OCI-LY3 (cell line): ENCODE measurements around the gene CEACAM1.
"Not testable (repeated sequence)": the region's sequence is repeated elsewhere in the genome, so short reads cannot be mapped to it uniquely, and the experiment has no call there.

Source experiments
- H2AFZ ChIP-seq: fragments of 200-600, 300-600 bp; shearing (Covaris generic); 2 replicates; pipeline ENCODE4 v1.6.0; 2014; ENCODE audit warnings: antibody characterized with exemption, low read depth, low read length
- H3K27ac ChIP-seq: fragments of 200-600, 300-600 bp; sonication (generic); 2 replicates; pipeline ENCODE4 v1.5.1; 2014; ENCODE audit warnings: mild to moderate bottlenecking, low read length, moderate library complexity, mixed read lengths
- H3K27me3 ChIP-seq: fragments of 200-600, 300-600 bp; sonication (generic); 2 replicates; pipeline ENCODE4 v1.6.1; 2014; ENCODE audit warnings: low read depth, low read length, mixed read lengths
- H3K36me3 ChIP-seq: fragments of 200-600, 300-600 bp; sonication (generic); replicated peaks from 2 replicates; pipeline ENCODE3; 2014; ENCODE audit warnings: low read depth, low read length, mixed read lengths
- H3K4me1 ChIP-seq: fragments of 300-600, 200-600 bp; sonication (generic); 2 replicates; pipeline ENCODE4 v1.6.1; 2014; ENCODE audit warnings: low read length, mixed read lengths
- H3K4me2 ChIP-seq: fragments of 200-600, 300-600 bp; sonication (generic); 2 replicates; pipeline ENCODE4 v1.6.1; 2014; ENCODE audit warnings: low read length, mixed read lengths
- H3K4me3 ChIP-seq: fragments of 300-600, 200-600 bp; sonication (generic); 2 replicates; pipeline ENCODE4 v1.5.1; 2014; ENCODE audit warnings: antibody characterized with exemption, mild to moderate bottlenecking, low read length, moderate library complexity
- H3K79me2 ChIP-seq: fragments of 300-600, 200-600 bp; shearing (Covaris generic); 2 replicates; pipeline ENCODE4 v1.6.1; 2014; ENCODE audit warnings: mild to moderate bottlenecking, low read length, mixed read lengths
- H3K9ac ChIP-seq: fragments of 300-600, 200-600 bp; shearing (Covaris generic); 2 replicates; pipeline ENCODE4 v1.6.0; 2014; ENCODE audit warnings: mild to moderate bottlenecking, low read length, moderate library complexity
- H3K9me3 ChIP-seq: fragments of 200-600, 300-600 bp; shearing (Covaris generic); 2 replicates; pipeline ENCODE4 v1.6.1; 2014; ENCODE audit warnings: low read length, mixed read lengths; ENCODE audit not compliant: insufficient read depth
- H4K20me1 ChIP-seq: fragments of 200-600, 300-600 bp; sonication (generic); 2 replicates; pipeline ENCODE4 v1.6.1; 2016; ENCODE audit warnings: low read length, mixed read lengths; ENCODE audit not compliant: insufficient read depth
- EZH2phosphoT487 ChIP-seq: fragments of 200-600 bp; shearing (Covaris generic); IDR thresholded peaks from 2 replicates; pipeline ENCODE4 v1.6.1; 2018; ENCODE audit warnings: antibody characterized with exemption, mixed run types, low read depth
- TF ChIP-seq, protein P1 (sequence below): fragments of 200-600, 300-600 bp; sonication (generic); IDR thresholded peaks from 2 replicates; pipeline ENCODE4 v1.5.1; 2014; ENCODE audit warnings: antibody characterized with exemption, low read length, low read depth

The CEACAM1 gene

DNA sequence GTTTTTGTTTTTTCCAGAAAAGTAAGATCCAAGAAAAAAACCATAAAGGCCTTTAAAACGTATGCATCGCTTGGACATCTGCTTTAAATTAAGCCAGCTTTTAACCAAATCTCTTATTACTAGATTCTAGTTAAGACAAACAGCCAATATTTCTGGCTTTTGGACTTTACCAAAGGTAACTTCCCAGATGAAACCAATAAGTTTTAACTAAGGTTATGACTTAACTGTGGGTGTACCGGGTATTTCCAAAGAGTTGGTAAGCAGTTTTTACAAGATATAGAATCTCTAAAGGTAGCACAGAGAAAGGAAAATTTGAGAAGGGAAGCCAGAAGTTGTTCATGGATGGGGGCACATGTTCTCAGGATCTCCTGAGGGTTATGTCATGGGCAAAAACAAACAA, 34.0 kb downstream of the CEACAM1 start:
- H4K20me1 ChIP-seq: no peaks in the 10 kb centered on the region
- TF ChIP-seq EZH2phosphoT487: no peak
- no peaks in the 10 kb centered on the region for H3K27me3 ChIP-seq
- H2AFZ ChIP-seq: no peak overlapping the region
- no peak overlapping the region for H3K9ac ChIP-seq
- no peak overlapping the region for H3K27ac ChIP-seq
- no peaks in the 10 kb centered on the region for H3K9me3 ChIP-seq
- H3K4me2 ChIP-seq: no peak overlapping the region
- H3K36me3 ChIP-seq: no peaks in the 10 kb centered on the region
- no peaks in the 10 kb centered on the region for H3K79me2 ChIP-seq
- no peak overlapping the region for H3K4me3 ChIP-seq
- H3K4me1 ChIP-seq: peaks cover 26% of the 10 kb centered on the region

DNA sequence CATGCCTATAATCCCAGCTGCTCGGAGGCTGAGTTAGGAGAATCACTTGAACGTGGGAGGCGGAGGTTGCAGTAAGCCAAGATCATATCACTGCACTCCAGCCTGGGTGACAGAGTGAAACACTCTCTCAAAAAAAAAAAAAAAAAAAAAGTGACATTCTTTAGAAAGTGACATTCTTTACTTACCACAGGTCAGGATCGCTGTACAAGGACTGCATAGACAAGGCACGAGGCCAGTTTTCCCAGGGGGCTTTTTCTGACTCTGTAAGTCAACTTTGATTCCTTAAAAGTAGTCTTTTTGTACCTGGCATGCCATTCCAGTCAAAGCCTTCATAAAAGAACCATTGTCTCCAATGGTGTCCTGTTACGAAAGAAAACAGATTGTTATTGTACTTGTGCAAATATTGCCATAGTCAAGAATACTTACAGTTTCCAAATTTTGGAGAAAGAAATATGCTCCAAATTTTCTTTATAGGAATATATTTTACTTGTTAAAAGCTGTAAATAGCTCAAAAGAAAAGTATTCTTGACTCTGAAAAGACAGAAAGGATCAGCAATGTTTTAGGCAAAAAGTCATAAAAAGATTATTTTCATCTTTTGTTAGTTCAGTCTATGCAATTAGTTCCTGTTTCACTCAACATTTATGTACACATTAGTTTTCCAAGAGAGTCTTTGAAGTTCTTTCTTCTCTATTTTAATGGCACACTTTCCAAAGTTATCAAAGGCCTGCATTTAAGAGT, 39.3 kb downstream of the CEACAM1 start:
- no peaks in the 10 kb centered on the region for H3K36me3 ChIP-seq
- no peaks in the 10 kb centered on the region for H3K4me1 ChIP-seq
- no peak overlapping the region for H3K4me3 ChIP-seq
- no peaks in the 10 kb centered on the region for H3K79me2 ChIP-seq
- no peak for TF ChIP-seq EZH2phosphoT487
- TF ChIP-seq, protein P1, sequence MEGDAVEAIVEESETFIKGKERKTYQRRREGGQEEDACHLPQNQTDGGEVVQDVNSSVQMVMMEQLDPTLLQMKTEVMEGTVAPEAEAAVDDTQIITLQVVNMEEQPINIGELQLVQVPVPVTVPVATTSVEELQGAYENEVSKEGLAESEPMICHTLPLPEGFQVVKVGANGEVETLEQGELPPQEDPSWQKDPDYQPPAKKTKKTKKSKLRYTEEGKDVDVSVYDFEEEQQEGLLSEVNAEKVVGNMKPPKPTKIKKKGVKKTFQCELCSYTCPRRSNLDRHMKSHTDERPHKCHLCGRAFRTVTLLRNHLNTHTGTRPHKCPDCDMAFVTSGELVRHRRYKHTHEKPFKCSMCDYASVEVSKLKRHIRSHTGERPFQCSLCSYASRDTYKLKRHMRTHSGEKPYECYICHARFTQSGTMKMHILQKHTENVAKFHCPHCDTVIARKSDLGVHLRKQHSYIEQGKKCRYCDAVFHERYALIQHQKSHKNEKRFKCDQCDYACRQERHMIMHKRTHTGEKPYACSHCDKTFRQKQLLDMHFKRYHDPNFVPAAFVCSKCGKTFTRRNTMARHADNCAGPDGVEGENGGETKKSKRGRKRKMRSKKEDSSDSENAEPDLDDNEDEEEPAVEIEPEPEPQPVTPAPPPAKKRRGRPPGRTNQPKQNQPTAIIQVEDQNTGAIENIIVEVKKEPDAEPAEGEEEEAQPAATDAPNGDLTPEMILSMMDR: no peak
- no peaks in the 10 kb centered on the region for H4K20me1 ChIP-seq
- peaks cover 6% of the 10 kb centered on the region; the same call in 1 of the 2 replicates for H3K27me3 ChIP-seq
- no peaks in the 10 kb centered on the region for H3K9me3 ChIP-seq
- H3K9ac ChIP-seq: no peak overlapping the region
- H3K27ac ChIP-seq: no peak overlapping the region
- no peak overlapping the region for H3K4me2 ChIP-seq
- H2AFZ ChIP-seq: no peak overlapping the region

DNA sequence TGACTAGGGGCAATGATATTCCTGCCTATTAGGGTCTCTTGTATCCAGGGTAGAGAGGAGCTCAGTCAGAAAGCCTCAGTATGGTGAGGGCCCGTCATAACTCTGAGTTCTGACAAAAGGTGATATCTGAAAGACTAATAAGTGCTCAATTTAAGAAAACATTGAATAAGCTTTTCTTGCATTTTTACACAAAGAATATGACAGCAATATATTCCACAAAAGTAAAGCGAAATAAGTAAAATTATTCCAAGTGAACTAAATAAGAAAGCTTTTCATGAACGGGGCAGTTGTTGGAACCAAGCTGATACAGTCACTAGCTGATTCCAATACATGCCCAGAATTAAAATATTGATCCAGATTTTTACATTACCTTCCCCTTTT, 40.5 kb downstream of the CEACAM1 start:
- no peak overlapping the region for H3K4me3 ChIP-seq
- H3K4me2 ChIP-seq: no peak overlapping the region
- H2AFZ ChIP-seq: no peak overlapping the region
- H3K4me1 ChIP-seq: no peaks in the 10 kb centered on the region
- no peaks in the 10 kb centered on the region for H3K79me2 ChIP-seq
- peaks cover 8% of the 10 kb centered on the region; the same call in 1 of the 2 replicates for H3K27me3 ChIP-seq
- H3K9ac ChIP-seq: no peak overlapping the region
- H4K20me1 ChIP-seq: no peaks in the 10 kb centered on the region
- TF ChIP-seq, protein P1: no peak
- no peaks in the 10 kb centered on the region for H3K9me3 ChIP-seq
- H3K36me3 ChIP-seq: no peaks in the 10 kb centered on the region
- H3K27ac ChIP-seq: no peak overlapping the region

DNA sequence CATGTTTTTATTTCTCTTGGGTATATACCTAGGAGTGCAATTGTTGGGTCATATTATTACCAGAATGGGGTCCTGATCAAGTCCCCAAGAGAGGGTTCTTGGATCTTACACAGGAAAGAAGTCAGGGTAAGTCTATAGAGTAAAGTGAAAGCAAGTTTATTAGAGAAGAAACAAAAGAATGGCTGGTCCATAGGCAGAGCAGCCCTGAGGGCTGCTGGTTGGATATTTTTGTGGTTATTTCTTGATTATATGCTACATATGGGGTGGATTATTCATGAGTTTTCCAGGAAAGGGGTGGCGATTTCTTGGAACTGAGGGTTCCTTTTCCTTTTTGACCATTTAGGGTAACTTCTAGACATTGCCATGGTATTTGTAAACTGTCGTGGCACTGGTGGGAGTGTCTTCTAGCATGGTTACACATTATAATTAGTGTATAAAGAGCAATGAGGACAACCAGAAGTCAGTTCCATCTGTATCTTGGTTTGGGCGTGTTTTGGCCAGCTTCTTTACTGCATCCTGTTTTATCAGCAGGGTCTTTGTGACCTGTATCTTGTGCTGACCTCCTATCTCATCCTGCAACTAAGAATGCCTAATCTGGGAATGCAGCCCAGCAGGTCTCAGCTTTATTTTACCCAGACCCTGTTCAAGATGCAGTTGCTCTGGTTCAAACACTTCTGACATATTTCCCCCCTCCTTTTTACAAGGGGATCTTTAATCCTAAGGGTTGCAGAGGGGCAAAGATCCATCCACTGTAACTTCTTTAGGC, 41.1 kb downstream of the CEACAM1 start:
- Histone ChIP-seq H3K79me2 (no peaks in the 10 kb centered on the region), H2AFZ (no peak overlapping the region), H3K4me1 (no peaks in the 10 kb centered on the region), H3K9me3 (no peaks in the 10 kb centered on the region), H3K36me3 (no peaks in the 10 kb centered on the region), H3K27ac (no peak overlapping the region), H4K20me1 (no peaks in the 10 kb centered on the region), H3K9ac (no peak overlapping the region), H3K27me3 (peaks cover 8% of the 10 kb centered on the region; the same call in 1 of the 2 replicates), H3K4me3 (no peak overlapping the region), H3K4me2 (no peak overlapping the region)
- TF ChIP-seq, protein P1: no peak
- TF ChIP-seq EZH2phosphoT487: no peak

DNA sequence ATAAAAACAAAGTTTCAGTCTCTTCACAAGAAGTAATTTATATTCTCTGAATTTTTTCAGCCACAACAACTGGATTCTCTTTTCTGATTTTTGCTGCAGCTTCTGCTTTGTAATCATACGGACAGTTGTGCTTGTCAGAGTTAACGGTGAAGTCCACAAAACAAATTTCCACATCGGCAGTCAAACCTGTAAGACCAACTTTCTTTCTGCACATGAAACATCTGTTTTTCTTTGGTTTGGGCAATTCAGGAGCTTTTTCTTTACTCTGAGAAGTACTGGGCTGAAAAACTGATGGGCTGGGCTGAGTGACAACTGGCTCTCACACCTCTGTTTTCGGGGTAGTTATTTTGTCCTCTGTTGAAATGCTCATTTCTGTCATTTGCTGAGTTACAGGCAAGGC, 43.2 kb downstream of the CEACAM1 start:
- not testable (repeated sequence) for H3K27me3 ChIP-seq, H3K79me2 ChIP-seq, H2AFZ ChIP-seq, H3K9ac ChIP-seq, H3K27ac ChIP-seq, H3K9me3 ChIP-seq, H3K36me3 ChIP-seq, H4K20me1 ChIP-seq, H3K4me2 ChIP-seq, H3K4me1 ChIP-seq, H3K4me3 ChIP-seq
